Heart left ventricle (tissue), 16 donors: ENCODE measurements around the gene XRN2. TPM values are rescaled to one million over a fixed set of nuclear protein-coding genes. Genes with fewer than 3 reads are reported as not detected.

ENCODE experiments used
- ATAC-seq, 4 donors: fragments of 200-7000 bp; cut with Tn5 transposase; one replicate each; pipeline ENCODE4 v1.9.1; 2020 to 2022; ENCODE audit warnings: moderate library complexity in 4 of 4, mild to moderate bottlenecking in 3 of 4, moderate number of reproducible peaks in 1 of 4
- DNase-seq, 5 donors: peaks; one replicate each; pipeline ENCODE4 v3.0.0-alpha.2; 2020
- H3K27ac ChIP-seq, 12 donors: fragments of 200-600 bp; sonication (generic) in 4 of 12; one replicate each; pipeline versions ENCODE4 v1.5.0 to v1.8.0; 2016 to 2022; ENCODE audit warnings: mild to moderate bottlenecking in 2 of 12
- H3K27me3 ChIP-seq, 9 donors: fragments of 200-600 bp; sonication (generic) in 2 of 9; one replicate each; pipeline versions ENCODE4 v1.5.1 to v1.8.0; 2016 to 2022; ENCODE audit warnings: mild to moderate bottlenecking in 3 of 9
- H3K36me3 ChIP-seq, 9 donors: fragments of 200-600 bp; sonication (generic) in 2 of 9; one replicate each; pipeline versions ENCODE4 v1.5.0 to v1.8.0; 2018 to 2022; ENCODE audit warnings: mild to moderate bottlenecking in 2 of 9
- H3K4me1 ChIP-seq, 12 donors: fragments of 200-600 bp; sonication (generic) in 4 of 12; one replicate each; pipeline versions ENCODE4 v1.5.0 to v1.8.0; 2016 to 2022; ENCODE audit warnings: mild to moderate bottlenecking in 3 of 12
- H3K4me3 ChIP-seq, 12 donors: fragments of 200-600 bp; sonication (generic) in 4 of 12; one replicate each; pipeline versions ENCODE4 v1.5.0 to v1.8.0; 2017 to 2022; ENCODE audit warnings: mild to moderate bottlenecking in 9 of 12, moderate library complexity in 4 of 12
- H3K9me3 ChIP-seq, 12 donors: fragments of 200-600 bp; sonication (generic) in 4 of 12; one replicate each; pipeline versions ENCODE4 v1.5.0 to v1.8.0; 2016 to 2022; ENCODE audit warnings: mild to moderate bottlenecking in 1 of 12
- POLR2A ChIP-seq, 2 donors: fragments of 450-650 bp; IDR thresholded peaks; one replicate each; pipeline ENCODE4 v1.6.1; 2017; ENCODE audit warnings: antibody characterized with exemption in 2 of 2, mild to moderate bottlenecking in 2 of 2, moderate library complexity in 2 of 2
- WGBS, 4 donors: extraction: QIAGEN DNeasy Blood & Tissue Kit in 2 of 4; methylation state at CpG; one replicate each; pipeline versions ENCODE4 v1.1.5 to v1.1.7; 2013 to 2018; 5-methylcytosine and 5-hydroxymethylcytosine counted together
- intact Hi-C, 10 donors: fragments of 100-400 bp; cut with DNase I; formaldehyde crosslinking; loops; one replicate each; pipeline versions ENCODE4 v1.11.1 to v1.14.2; 2022
- polyA plus RNA-seq, 2 donors: library from polyadenylated mRNA; stranded (reverse); fragments of 200-250 nt; gene quantifications; one replicate each; pipeline ENCODE4 v1.2.3, GENCODE V29; 2013
- total RNA-seq, 9 donors: library from RNA; depleted of rRNA in 2 of 9; stranded (reverse); fragments of >200 nt in 2 of 9; fragmentation: NEBNext Ultra II Directional in 3 of 9; extraction: Animal tissue kit (Norgen Biotek cat#: 25700) in 3 of 9; gene quantifications; one replicate each; pipeline versions ENCODE4 v1.1.0 to v1.2.4, GENCODE V29; 2016 to 2023
- TF ChIP-seq, protein P1 (sequence below), 12 donors: fragments of 200-600 bp; sonication (generic) in 4 of 12; IDR thresholded peaks; one replicate each; pipeline versions ENCODE4 v1.5.0 to v1.8.0; 2018 to 2022; ENCODE audit warnings: antibody characterized with exemption in 12 of 12, mild to moderate bottlenecking in 5 of 12
- donor health status: ischemic (EF 13 %, LVEDD 7.1; RV severe dilation, severe dysfunction).
- donor health status: healthy with polysubstance abuse.
- donor health status: DM: no; HTN: yes; CAD: no.
- donor health status: DM: no; HTN: no; CAD: no.
- donor health status: ischemic (EF 25% LVEDD 6.9; RV normal size, moderate dysfunction).
- donor health status: ischemic (EF 25% LVEDD 5.7; RV mildly dilated, moderate dysfunction).
- donor health status: healthy.
- donor health status: DM: yes; HTN: yes; CAD: no.
- donor health status: ischemic (EF 35%, LVEDD 5.7; RV mildly dilated, moderate dysfunction).
- donor health status: nonischemic (EF 11% LVEDD 7.7; RV severe dilation, severe dysfunction).
- donor health status: DM: yes; HTN: yes; CAD: no.
- donor health status: PGD.
- donor health status: ischemic (EF 29% LVEDD 5.4; RV normal size, mild dysfunction).
- donor health status: nonischemic (EF 23%, LVEDD 6.1; RV moderate dilation, normal function).

Gene XRN2
- total and polyA plus RNA-seq, 11 donors, result 6.2 to 48.3 (median 33.2) TPM

GRCh38 chr20:21387528-21387927 is 84.4 kb downstream of the XRN2 start:
- Histone ChIP-seq H3K4me1 (peaks cover 0 to 7% (median 0%) of the 10 kb centered on the region in 12 donors), H3K27ac (no peak overlapping the region), H3K4me3 (no peak overlapping the region), H3K9me3 (no peaks in the 10 kb centered on the region), H3K27me3 (peaks cover 3 to 20% (median 15%) of the 10 kb centered on the region in 9 donors), H3K36me3 (peaks cover 0 to 81% (median 69%) of the 10 kb centered on the region in 9 donors)
- TF ChIP-seq, protein P1, sequence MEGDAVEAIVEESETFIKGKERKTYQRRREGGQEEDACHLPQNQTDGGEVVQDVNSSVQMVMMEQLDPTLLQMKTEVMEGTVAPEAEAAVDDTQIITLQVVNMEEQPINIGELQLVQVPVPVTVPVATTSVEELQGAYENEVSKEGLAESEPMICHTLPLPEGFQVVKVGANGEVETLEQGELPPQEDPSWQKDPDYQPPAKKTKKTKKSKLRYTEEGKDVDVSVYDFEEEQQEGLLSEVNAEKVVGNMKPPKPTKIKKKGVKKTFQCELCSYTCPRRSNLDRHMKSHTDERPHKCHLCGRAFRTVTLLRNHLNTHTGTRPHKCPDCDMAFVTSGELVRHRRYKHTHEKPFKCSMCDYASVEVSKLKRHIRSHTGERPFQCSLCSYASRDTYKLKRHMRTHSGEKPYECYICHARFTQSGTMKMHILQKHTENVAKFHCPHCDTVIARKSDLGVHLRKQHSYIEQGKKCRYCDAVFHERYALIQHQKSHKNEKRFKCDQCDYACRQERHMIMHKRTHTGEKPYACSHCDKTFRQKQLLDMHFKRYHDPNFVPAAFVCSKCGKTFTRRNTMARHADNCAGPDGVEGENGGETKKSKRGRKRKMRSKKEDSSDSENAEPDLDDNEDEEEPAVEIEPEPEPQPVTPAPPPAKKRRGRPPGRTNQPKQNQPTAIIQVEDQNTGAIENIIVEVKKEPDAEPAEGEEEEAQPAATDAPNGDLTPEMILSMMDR (IDR thresholded peaks at IDR 0.05), result no peak
- TF ChIP-seq POLR2A (IDR thresholded peaks at IDR 0.05), result no peak
- DNase-seq, result no peak
- intact Hi-C loops, result loop anchor here in 2 of 10 donors (10.0 kb wide), 2 partner anchors 93 to 263 kb away; partner anchors contain the start of gene KIZ (in 1 of the 2)
- ATAC-seq, result no peak

- Histone ChIP-seq H3K4me3 (no peak overlapping the region), H3K36me3 (peaks cover 0 to 71% (median 59%) of the 10 kb centered on the region in 9 donors), H3K27me3 (peaks cover 13 to 30% (median 25%) of the 10 kb centered on the region in 9 donors), H3K4me1 (peaks cover 0 to 7% (median 0%) of the 10 kb centered on the region in 12 donors), H3K9me3 (no peaks in the 10 kb centered on the region), H3K27ac (no peak overlapping the region)
- ATAC-seq, result no peak
- intact Hi-C loops, result loop anchor here in 2 of 10 donors (10.0 kb wide), 2 partner anchors 94 to 264 kb away; partner anchors contain the start of gene KIZ (in 1 of the 2)
- no peak for TF ChIP-seq POLR2A (IDR thresholded peaks at IDR 0.05)
- TF ChIP-seq, protein P1 (IDR thresholded peaks at IDR 0.05), result no peak
- 95 to 100% (median 98%) methylated on average over 1 of the region's 1 CpG for WGBS, 4 donors
- DNase-seq, result no peak
These were observed 85.4 kb downstream of the XRN2 start for GRCh38 chr20:21388566-21388965.

GRCh38 chr20:21389368-21389767 is 86.2 kb downstream of the XRN2 start:
- no peak overlapping the region for H3K4me3 ChIP-seq
- H3K4me1 ChIP-seq, result peaks cover 0 to 7% (median 0%) of the 10 kb centered on the region in 12 donors
- ATAC-seq, result no peak
- 3 to 99% (median 4%) methylated on average over 1 of the region's 1 CpG for WGBS, 4 donors
- peaks cover 0 to 63% (median 52%) of the 10 kb centered on the region in 9 donors for H3K36me3 ChIP-seq
- TF ChIP-seq, protein P1 (IDR thresholded peaks at IDR 0.05), result no peak
- TF ChIP-seq POLR2A (IDR thresholded peaks at IDR 0.05), result no peak
- H3K9me3 ChIP-seq, result no peaks in the 10 kb centered on the region
- H3K27ac ChIP-seq, result no peak overlapping the region
- no peak for DNase-seq
- peaks cover 20 to 38% (median 33%) of the 10 kb centered on the region in 9 donors for H3K27me3 ChIP-seq
- intact Hi-C loops, result loop anchor here in 2 of 10 donors (10.0 kb wide), 2 partner anchors 95 to 265 kb away; partner anchors contain the start of gene KIZ (in 1 of the 2)

DNA sequence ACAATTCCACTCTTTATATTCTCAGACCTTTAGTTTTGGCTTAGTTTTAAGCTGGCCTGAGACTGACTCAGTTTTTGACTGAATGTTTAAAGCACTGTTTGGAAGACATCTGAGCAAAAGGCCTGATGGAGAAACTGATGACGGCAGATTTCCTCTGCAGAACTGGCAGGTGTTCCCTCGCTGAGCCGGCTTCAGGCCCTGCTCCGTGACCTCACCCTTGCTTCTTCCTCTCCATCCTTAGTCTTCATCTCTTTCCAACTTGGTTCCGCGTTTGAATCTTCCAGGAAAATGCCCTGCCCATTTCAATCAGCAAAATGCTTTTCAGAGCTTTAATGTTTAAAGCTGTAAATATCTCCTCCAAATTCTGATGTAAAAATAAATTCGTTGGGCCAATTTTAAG is 87.6 kb downstream of the XRN2 start:
- H3K27me3 ChIP-seq, result peaks cover 34 to 52% (median 46%) of the 10 kb centered on the region in 9 donors
- intact Hi-C loops, result loop anchor here in 2 of 10 donors (10.0 kb wide), 1 partner anchor 156 kb away; no protein-coding TSS in a partner anchor
- H3K36me3 ChIP-seq, result peaks cover 0 to 49% (median 38%) of the 10 kb centered on the region in 9 donors
- WGBS, 4 donors, result 93 to 96% (median 95%) methylated on average over 7 of the region's 7 CpGs
- ATAC-seq, result no peak
- no peaks in the 10 kb centered on the region for H3K9me3 ChIP-seq
- H3K4me3 ChIP-seq, result no peak overlapping the region
- no peak for DNase-seq
- TF ChIP-seq, protein P1 (IDR thresholded peaks at IDR 0.05), result no peak
- TF ChIP-seq POLR2A (IDR thresholded peaks at IDR 0.05), result no peak
- H3K4me1 ChIP-seq, result peaks cover 0 to 10% (median 0%) of the 10 kb centered on the region in 12 donors
- no peak overlapping the region for H3K27ac ChIP-seq
